HG03565 (cell line): ENCODE results near the gene MAP2K7.
A peak's percentile ranks its signal among the peaks of the same experiment; 100 is the strongest.
"Not testable (repeated sequence)": the region's sequence is repeated elsewhere in the genome, so short reads cannot be mapped to it uniquely, and the experiment has no call there.

Source experiments
- ATAC-seq: cut with Tn5 transposase; IDR thresholded peaks from one replicate; pipeline ENCODE4 v1.9.1; 2021; ENCODE audit warnings: mild to moderate bottlenecking, moderate library complexity; ENCODE audit not compliant: unreplicated experiment

MAP2K7 gene

DNA sequence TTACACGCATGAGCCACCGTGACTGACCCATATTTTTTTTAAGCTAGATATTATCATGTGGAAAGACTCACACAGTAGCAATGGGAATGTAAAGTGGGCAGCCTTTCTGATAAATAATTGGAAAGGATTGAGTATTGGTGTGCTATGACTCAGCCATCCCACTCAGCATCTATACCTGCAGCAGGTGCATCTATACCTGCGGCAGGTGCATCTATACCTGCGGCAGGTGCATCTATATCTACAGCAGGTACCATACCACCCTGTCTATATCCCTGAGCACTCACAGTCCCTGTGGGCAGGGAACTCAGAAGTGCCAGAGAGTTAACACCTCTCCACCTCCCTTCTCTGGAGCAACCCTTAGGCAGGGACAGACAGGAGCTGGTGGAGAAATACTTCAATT lies 20.6 kb upstream of the MAP2K7 start:
- no peak for ATAC-seq

DNA sequence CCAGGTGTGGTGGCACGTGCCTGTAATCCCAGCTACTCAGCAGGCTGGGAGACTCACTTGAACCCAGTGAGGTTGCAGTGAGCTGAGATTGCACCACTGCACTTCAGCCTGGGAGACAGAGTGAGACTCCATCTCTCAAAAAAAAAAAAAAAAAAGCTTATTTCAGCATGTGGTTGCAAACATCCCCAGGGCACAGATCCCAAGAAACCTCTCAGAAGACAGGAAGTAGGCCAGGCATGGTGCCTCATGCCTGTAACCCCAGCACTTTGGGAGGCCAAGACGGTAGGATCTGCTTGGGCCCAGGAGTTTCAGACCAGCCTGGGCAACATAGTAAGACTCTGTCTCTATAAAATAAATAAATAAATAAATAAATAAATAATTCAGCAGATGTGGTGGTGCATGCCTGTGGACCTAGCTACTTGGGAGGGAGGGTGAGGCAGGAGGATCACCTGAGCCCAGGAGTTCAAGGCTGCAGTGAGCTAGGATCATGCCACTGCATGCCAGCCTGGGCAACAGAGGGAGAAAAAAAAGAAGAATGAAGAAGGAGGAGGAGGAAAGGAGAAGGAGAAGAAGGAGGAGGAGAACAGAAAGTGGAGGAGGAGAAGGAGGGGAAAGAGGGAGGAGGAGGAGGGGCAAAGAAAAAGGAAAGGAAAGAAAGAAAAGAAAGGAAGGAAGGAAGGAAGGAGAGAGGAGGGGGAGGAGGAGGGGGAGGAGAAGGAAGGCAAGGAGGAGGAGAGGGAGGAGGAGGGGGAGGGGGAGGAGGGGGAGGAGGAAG lies 19.7 kb upstream of the MAP2K7 start:
- no peak for ATAC-seq

DNA sequence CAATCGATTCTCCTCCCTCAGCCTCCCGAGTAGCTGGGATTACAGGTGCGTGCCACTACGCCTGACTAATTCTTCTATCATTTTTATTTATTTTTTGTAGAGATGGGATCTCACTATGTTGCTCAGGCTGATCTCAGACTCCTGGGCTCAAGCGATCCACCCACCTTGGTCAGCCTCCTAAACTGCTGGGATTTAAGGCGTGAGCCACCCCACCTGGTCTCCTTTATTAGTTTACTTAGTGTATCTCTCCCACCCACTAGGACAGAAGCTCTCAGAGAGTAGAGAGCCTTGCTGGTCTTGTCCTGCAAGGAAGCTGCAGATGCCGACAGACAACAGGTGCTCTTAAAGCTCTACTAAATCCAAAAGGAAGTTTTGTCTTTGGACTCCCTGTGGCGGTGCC lies 17.9 kb upstream of the MAP2K7 start:
- no peak for ATAC-seq

DNA sequence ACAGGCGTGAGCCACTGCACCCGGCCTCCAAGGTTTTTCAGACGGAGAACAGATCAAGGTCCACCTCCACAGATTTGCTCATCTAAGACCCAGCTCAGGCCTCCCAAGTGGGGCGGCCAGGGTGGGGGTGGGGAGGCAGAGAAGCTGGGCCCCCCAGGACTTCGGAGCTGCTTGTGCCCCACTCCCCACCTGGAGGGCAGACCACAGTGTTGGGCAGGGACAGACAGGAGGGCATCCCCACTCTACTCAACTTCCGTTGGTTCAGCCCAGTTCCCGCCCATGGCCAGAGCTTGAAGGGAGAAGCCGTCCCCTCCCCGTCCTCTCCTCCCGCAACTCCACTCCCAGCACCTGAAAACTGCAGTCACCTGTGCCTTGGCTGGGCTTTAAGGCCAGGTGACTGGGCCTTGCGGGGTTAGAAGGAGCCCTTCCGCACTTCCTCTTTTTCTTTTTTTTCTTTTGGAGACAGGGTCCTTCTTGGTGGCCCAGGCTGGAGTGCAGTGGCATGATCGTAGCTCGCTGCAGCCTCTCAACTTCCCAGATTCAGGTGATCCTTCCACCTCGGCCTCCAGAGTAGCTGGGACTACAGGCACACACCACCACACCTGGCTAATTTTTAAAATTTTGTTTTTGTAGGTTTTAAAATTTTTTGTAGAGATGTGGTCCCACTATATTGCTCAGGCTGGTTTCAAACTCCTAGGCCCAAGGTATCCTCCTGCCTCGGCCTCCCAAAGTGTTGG lies 16.1 kb upstream of the MAP2K7 start:
- ATAC-seq, result no peak

DNA sequence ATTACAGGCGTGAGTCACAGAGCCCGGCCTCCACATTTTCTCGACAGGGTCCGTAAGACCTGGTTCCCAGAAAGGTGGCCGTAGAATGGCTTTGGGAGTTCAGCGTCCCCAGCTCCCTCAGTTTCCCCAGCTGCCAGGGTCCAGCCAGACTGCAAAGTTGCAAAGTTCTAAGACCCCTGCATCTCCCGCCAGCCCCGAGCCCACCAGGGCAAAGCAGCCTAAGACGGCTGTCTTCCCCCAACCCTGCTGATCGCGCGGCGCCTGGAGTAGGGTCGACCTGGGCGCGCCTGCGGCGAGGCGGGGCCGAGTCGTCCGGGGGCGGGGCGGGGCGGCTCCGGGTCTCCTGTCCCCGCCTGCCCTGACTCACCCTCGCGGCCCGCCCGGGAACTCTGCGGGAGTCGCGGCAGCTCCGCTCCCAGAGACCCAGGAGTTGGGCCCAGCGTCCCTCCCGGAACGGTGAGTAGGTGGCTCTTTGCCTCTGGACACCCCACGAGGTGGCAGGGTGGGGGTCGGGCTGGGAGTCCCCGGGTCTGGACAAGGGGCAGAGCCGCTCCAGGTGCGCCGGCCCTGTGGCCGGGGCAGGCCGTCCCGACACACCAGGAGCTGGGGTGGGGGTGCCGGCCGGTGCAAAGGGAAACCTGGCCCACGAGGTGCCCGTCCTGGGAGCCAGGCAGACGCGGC lies 15.4 kb upstream of the MAP2K7 start, which contains the start of gene LRRC8E:
TSS of gene LRRC8E (plus strand) at position 366 of the 681 bp plus-strand sequence. CDS start 7,094 bp downstream, outside the sequence.
- ATAC-seq, result no peak

DNA sequence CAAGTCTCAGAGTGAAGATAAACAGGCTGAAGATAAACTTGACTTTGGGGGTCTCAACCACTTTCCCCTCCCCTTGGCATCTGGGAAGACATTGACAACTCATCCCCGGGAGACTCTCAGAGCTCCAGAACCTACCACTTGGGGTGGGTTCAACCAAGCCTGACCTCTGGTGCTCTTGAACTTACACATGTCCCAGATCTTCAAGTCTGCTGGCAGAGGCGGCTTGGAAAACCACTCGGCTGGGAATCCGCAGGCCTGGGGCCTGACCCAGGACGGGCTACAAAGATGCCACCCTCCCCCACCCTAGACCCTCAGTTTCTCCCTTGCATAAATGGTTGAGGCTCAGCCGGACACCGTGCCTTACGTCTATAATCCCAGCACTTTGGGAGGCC lies 14.9 kb upstream of the MAP2K7 start:
- no peak for ATAC-seq

DNA sequence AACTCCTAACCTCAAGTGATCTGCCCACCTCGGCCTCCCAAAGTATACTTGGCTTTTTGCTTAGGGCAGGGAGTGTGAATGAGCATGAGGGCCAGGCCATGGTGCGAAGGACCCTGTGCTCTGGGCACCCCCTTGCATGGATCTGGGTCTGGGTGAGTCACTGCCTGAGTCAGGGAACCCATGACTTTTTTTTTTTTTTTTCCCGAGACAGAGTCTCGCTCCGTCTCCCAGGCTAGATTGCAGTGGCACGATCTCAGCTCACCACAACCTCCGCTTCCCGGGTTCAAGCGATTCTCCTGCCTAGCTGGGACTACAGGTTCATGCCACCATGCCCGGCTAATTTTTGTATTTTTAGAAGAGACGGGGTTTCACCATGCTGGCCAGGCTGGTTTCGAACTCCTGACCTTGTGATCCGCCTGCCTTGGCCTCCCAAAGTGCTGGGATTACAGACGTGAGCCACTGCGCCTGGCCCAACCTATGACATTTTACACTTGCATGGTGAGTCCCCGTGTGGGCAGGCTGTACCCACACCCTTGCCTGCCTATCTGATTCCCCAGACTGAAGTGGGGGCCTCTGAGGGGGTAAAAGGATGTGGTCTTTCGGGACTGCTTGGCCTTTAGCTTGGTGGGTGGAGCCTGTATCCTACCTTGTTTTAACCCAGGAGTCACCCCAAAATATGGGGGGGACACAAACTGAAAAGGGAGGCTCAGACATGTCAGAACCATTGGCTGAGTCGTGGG lies 10.1 kb upstream of the MAP2K7 start:
- not testable (repeated sequence) for ATAC-seq

DNA sequence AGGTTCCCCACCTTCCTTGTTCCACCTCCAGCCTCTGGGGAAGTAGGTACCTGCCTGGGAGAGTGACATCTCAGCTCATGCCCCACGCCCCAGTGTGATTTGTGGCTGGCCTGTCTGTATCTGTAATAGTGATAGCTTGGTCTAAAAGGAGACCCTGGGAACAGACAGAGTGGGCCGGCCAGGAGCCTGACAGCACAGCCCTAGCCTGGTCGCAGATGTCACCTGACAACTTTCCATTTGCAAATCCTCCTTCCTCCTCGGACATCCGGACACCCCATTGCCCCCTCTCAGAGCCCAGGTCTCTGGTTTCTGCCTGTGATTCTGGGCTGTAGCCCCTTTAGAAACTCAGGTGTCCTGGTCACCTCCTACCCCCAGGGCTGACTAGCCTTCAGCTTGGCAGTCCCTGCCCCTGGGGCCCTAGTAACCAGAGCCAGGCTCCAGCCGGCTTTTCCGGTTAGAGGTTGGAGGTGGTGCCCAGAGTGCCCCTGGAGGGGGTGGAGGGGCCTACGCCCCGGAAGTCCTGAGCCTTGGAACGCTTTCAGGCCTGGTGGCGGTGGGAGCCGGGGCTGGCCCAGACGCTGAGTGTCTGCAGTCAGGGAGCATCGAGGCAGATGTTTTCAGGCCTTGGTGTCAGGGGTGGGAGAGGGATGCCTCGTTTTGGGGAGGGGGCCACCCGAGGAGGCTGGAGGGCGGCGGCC lies 8.9 kb upstream of the MAP2K7 start:
- ATAC-seq, result no peak

DNA sequence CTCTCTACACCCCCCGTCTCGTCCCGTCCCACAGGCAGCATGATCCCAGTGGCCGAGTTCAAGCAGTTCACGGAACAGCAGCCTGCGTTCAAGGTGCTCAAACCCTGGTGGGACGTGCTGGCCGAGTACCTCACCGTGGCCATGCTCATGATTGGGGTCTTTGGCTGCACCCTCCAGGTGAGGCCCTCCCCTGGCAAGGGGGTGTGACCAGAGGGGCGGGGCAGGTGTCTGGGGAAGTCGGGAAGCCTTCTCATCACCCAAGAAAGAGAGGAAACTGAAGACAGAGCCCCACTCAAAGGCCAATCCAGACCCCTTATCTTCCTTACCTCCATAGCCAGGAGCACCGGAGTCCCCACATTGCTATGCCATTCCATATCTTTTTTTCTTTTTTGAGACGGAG lies 8.1 kb upstream of the MAP2K7 start:
- ATAC-seq, result no peak

DNA sequence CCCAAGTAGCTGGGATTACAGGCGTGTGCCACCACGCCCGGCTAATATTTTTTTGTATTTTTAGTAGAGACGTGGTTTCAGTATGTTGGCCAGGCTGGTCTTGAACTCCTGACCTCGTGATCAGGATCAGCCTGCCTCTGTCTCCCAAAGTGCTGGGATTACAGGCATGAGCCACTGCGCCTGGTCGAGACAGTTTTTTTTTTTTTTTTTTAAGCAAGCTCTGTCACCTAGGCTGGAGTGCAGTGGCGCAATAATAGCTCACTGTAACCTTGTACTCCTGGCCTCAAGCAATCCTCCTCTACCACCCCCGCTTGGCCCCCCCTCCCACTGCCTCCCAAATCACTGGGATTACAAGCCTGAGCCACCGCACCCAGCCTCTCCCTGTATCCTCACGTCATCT lies 6.4 kb upstream of the MAP2K7 start:
- ATAC-seq, result no peak

DNA sequence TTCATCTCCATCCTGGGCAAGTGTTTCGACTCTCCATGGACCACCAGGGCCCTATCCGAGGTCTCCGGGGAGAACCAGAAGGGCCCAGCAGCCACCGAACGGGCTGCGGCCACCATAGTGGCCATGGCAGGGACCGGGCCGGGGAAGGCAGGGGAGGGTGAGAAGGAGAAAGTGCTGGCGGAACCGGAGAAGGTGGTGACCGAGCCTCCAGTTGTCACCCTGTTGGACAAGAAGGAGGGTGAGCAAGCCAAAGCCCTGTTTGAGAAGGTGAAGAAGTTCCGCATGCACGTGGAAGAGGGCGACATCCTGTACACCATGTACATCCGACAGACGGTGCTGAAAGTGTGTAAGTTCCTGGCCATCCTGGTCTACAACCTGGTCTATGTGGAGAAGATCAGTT lies 4.7 kb upstream of the MAP2K7 start:
- no peak for ATAC-seq

DNA sequence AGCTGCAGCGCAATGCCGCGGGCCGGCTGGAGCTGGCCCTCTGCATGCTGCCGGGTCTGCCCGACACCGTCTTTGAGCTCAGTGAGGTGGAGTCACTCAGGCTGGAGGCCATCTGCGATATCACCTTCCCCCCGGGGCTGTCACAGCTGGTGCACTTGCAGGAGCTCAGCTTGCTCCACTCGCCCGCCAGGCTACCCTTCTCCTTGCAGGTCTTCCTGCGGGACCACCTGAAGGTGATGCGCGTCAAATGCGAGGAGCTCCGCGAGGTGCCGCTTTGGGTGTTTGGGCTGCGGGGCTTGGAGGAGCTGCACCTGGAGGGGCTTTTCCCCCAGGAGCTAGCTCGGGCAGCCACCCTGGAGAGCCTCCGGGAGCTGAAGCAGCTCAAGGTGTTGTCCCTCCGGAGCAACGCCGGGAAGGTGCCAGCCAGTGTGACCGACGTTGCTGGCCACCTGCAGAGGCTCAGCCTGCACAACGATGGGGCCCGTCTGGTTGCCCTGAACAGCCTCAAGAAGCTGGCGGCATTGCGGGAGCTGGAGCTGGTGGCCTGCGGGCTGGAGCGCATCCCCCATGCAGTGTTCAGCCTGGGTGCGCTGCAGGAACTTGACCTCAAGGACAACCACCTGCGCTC lies 3.8 kb upstream of the MAP2K7 start:
- no peak for ATAC-seq

DNA sequence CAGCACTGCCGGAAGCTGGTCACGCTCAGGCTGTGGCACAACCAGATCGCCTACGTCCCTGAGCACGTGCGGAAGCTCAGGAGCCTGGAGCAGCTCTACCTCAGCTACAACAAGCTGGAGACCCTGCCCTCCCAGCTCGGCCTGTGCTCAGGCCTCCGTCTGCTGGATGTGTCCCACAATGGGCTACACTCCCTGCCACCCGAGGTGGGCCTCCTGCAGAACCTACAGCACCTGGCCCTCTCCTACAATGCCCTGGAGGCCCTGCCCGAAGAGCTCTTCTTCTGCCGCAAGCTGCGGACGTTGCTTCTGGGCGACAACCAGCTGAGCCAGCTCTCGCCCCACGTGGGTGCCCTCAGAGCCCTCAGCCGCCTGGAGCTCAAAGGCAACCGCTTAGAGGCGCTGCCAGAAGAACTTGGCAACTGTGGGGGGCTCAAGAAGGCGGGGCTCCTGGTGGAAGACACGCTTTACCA lies 3.2 kb upstream of the MAP2K7 start:
- no peak for ATAC-seq

DNA sequence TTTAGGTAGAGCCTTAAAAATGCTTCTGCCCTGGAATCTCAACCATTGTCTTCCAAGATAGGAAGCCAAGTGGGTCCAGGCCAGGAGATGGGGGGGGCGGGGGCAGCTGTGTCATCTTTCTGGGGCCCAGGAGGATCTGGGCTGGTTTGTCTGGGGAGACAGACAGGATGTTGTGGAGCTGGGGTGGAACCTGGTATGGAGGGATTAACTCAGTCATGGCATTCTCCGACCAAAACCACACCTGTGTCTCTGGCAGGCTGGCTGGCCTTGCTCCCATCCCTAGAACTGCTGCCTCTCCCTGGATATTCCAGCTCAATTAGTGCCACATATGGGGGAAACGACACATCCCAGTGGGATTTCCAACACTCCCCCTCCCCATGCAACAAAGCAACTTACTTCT lies 2.7 kb upstream of the MAP2K7 start:
- ATAC-seq, result no peak

DNA sequence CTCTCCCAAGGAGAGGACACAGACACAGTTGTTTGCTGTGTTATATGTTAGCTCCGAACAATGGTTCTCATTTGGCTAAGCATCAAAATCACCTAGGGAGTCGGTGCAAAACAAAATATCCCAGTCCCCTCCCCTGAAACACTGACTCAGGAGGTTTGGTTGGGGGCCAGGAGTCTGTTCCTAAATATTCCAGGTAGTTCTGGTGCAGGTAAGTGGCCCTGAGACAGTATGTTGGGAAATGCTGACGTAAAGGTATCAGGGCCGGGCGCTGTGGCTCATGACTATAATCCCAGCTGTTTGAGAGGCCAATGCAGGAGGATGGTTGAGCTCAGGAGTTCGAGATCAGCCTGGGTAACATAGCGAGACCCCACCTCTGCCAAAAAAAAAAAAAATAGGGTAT lies 2.3 kb upstream of the MAP2K7 start:
- no peak for ATAC-seq

DNA sequence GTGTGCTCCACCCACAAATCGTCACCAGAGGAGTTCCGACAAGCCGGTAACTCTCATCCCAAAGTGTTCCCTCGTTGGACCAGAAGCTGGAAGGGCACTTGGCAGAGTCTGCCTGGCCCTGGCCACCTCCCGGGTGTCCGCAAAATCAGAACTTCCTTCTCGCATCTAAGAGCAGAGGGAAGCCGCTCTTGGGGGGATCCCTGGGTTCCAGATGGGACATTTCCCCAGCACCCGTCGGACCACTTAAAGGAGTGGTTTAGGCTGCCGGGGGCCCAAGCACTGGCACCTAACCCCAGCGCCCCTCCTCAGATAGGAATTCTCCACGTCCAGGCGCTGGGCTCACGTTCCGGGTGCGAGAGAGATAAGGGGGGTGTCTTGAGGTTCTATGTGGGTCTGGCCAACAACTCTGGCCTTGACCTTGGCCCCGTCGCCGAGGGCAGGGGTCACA lies 857 bp upstream of the MAP2K7 start:
- no peak for ATAC-seq

DNA sequence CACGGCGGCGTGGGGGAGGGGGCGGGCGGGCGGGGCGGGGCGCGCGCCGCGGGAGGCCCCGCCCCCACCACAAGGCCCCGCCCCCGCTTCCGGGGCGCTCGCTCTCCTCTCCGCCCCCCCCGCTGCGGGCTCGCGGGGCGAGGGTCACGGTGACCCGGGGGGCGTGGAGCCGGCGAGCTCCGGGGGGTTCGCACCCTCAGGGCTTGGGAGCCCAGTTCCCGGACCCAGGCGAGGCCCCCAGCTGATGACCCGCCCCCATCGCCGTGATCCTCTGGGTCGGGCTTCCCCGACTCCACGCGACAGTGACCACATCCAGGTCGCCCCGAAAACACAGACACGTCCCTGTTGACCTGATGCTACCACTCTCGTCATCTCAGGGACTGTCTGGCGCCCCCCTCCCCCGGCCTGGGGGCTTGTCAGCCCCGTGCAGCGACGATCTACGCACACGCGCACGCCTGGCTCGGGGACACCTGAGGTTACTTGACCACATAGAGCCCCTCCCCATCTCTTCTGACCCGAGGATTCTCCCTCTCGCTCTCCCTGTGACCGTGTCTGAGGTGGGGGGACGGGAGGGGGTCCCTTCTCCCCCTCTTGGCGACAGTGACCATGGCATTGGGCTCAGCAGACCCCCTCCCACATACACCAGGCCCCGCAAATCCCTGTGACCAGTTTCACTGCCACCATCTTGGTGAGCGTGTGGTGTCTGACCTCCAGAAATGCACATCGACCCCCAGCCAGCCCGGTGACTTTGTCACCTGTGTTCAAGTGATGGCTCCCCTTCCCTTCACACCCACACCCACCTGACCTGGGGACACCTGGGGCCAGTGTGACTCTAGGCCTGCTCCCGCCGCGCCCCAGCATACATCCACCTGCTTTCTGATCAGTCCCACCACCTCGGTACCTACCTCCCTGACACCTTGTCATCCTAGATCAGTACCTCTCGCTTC lies 670 bp downstream of the MAP2K7 start:
- peak; percentile 10 for ATAC-seq

DNA sequence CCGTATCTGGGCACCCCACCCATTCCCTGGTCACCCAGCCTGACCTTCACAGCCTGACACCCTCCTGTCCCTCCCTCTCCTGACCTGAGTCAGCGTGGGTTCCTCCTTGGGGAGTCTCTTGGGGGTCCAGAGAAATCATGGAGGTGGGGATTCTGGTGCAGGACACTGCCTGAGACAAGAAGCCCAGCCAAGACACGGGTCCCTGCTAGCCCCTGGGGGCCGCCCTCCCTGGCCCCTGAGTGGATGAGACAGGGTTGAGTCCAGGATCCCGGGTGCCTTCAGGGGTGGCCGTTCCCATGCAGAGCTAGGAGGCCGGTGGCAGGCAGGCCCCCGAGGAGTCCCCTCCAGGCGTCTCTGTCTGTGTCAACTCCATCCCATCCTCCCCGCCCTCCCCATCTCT lies 1.6 kb downstream of the MAP2K7 start:
- no peak for ATAC-seq

DNA sequence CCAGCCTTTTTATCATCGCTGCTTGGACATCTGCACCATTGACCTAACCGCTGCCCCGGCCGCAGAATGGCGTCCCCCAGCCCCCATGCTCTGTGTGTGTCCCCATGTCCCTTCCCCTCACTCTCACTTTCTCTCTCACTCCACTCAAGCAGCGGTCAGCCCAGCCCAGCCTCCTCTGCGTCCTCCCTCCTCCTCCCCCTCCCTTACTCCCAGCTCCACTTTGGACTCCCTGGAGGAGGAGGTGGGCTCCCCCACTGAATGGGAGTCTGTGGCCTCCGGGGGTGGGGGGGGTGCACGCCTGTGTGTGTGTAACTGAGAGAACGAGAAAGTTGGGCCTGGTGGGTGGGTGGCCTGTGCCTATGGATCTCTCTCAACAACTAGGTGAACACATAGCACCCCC lies 2.2 kb downstream of the MAP2K7 start:
- ATAC-seq, result no peak
